SH-SY5Y (cell line): ENCODE data around the gene PHTF2.

ENCODE experiments used
- GATA2 ChIP-seq: IDR thresholded peaks from 2 replicates; pipeline ENCODE4 v1.6.1; 2011; ENCODE audit warnings: mild to moderate bottlenecking, low read depth, low read length
- GATA3 ChIP-seq: IDR thresholded peaks from 2 replicates; pipeline ENCODE4 v1.6.1; 2011; ENCODE audit warnings: low read depth, mild to moderate bottlenecking, low read length, moderate library complexity

GRCh38 chr7:77944183-77945182 lies 145.9 kb downstream of the PHTF2 start:
- TF ChIP-seq GATA3 (no peak), GATA2 (no peak)
